ENCODE data around the gene FAM221A.

The FAM221A gene

GRCh38 chr7:23655433-23655832 is 24.6 kb upstream of the FAM221A start:
- no peak overlapping the region for H3K27ac ChIP-seq
- H3K27me3 ChIP-seq = no peaks in the 10 kb centered on the region
- H3K4me1 ChIP-seq (ENCODE audit: control insufficient read depth in 1 of 2, insufficient read depth in 1 of 2, low read depth in 1 of 2, low read length in 1 of 2) = no peaks in the 10 kb centered on the region
- no peak for TF ChIP-seq CTCF (IDR thresholded peaks at IDR 0.05)
- H3K4me3 ChIP-seq (ENCODE audit: low read depth in 1 of 2, low read length in 1 of 2) = no peak overlapping the region
- H3K9me3 ChIP-seq = peaks cover 22% of the 10 kb centered on the region
- no peaks in the 10 kb centered on the region for H3K36me3 ChIP-seq

- H3K27me3 ChIP-seq = no peaks in the 10 kb centered on the region
- H3K4me1 ChIP-seq (ENCODE audit: control insufficient read depth in 1 of 2, insufficient read depth in 1 of 2, low read depth in 1 of 2, low read length in 1 of 2) = no peaks in the 10 kb centered on the region
- no peak for TF ChIP-seq CTCF (IDR thresholded peaks at IDR 0.05)
- no peak overlapping the region for H3K4me3 ChIP-seq (ENCODE audit: low read depth in 1 of 2, low read length in 1 of 2)
- no peak overlapping the region for H3K27ac ChIP-seq
- no peaks in the 10 kb centered on the region for H3K36me3 ChIP-seq
- H3K9me3 ChIP-seq = peaks cover 8% of the 10 kb centered on the region
Observed at GRCh38 chr7:23658831-23659427, 21.1 kb upstream of the FAM221A start.

GRCh38 chr7:23661385-23661784 is 18.6 kb upstream of the FAM221A start:
- Histone ChIP-seq H3K36me3 (no peaks in the 10 kb centered on the region), H3K27me3 (no peaks in the 10 kb centered on the region), H3K4me3 (ENCODE audit: low read depth in 1 of 2, low read length in 1 of 2) (no peak overlapping the region), H3K9me3 (no peaks in the 10 kb centered on the region), H3K4me1 (ENCODE audit: control insufficient read depth in 1 of 2, insufficient read depth in 1 of 2, low read depth in 1 of 2, low read length in 1 of 2) (no peaks in the 10 kb centered on the region), H3K27ac (no peak overlapping the region)
- TF ChIP-seq CTCF (IDR thresholded peaks at IDR 0.05) = no peak

- Histone ChIP-seq H3K36me3 (no peaks in the 10 kb centered on the region), H3K4me1 (ENCODE audit: control insufficient read depth in 1 of 2, insufficient read depth in 1 of 2, low read depth in 1 of 2, low read length in 1 of 2) (no peaks in the 10 kb centered on the region), H3K27ac (no peak overlapping the region), H3K27me3 (no peaks in the 10 kb centered on the region), H3K4me3 (ENCODE audit: low read depth in 1 of 2, low read length in 1 of 2) (no peak overlapping the region), H3K9me3 (no peaks in the 10 kb centered on the region)
- TF ChIP-seq CTCF (IDR thresholded peaks at IDR 0.05) = no peak
Observed at GRCh38 chr7:23662124-23662983, 17.6 kb upstream of the FAM221A start.

- no peak overlapping the region for H3K4me3 ChIP-seq (ENCODE audit: low read depth in 1 of 2, low read length in 1 of 2)
- no peak for TF ChIP-seq CTCF (IDR thresholded peaks at IDR 0.05)
- no peaks in the 10 kb centered on the region for H3K27me3 ChIP-seq
- no peaks in the 10 kb centered on the region for H3K4me1 ChIP-seq (ENCODE audit: control insufficient read depth in 1 of 2, insufficient read depth in 1 of 2, low read depth in 1 of 2, low read length in 1 of 2)
- H3K9me3 ChIP-seq = no peaks in the 10 kb centered on the region
- no peaks in the 10 kb centered on the region for H3K36me3 ChIP-seq
- no peak overlapping the region for H3K27ac ChIP-seq
Observed at GRCh38 chr7:23662984-23663313, 17.1 kb upstream of the FAM221A start.

Measured in neutrophil (primary cell).